Astrocyte (in vitro differentiated cells and primary cell): ENCODE data around the gene APC2.

ENCODE experiments used
- EZH2 ChIP-seq: IDR thresholded peaks from 2 replicates; pipeline ENCODE4 v1.6.1; 2012; ENCODE audit warnings: mild to moderate bottlenecking, low read length, inconsistent platforms; ENCODE audit not compliant: insufficient read depth
- TF ChIP-seq, protein P1 (sequence below): IDR thresholded peaks from 2 replicates; pipeline ENCODE4 v1.5.1; 2011; ENCODE audit warnings: low read depth, mild to moderate bottlenecking, inconsistent platforms, low read length, moderate library complexity; ENCODE audit not compliant: insufficient read depth

GRCh38 chr19:1417681-1418495, 32.0 kb upstream of the APC2 start:
- TF ChIP-seq, protein P1, sequence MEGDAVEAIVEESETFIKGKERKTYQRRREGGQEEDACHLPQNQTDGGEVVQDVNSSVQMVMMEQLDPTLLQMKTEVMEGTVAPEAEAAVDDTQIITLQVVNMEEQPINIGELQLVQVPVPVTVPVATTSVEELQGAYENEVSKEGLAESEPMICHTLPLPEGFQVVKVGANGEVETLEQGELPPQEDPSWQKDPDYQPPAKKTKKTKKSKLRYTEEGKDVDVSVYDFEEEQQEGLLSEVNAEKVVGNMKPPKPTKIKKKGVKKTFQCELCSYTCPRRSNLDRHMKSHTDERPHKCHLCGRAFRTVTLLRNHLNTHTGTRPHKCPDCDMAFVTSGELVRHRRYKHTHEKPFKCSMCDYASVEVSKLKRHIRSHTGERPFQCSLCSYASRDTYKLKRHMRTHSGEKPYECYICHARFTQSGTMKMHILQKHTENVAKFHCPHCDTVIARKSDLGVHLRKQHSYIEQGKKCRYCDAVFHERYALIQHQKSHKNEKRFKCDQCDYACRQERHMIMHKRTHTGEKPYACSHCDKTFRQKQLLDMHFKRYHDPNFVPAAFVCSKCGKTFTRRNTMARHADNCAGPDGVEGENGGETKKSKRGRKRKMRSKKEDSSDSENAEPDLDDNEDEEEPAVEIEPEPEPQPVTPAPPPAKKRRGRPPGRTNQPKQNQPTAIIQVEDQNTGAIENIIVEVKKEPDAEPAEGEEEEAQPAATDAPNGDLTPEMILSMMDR = no peak
- TF ChIP-seq EZH2 = no peak
